H9 (cell line): Measurements from ENCODE around the gene GJA8. TPM values are rescaled to one million over a fixed set of nuclear protein-coding genes. Genes with fewer than 3 reads are reported as not detected.
"Not testable (repeated sequence)": the region's sequence is repeated elsewhere in the genome, so short reads cannot be mapped to it uniquely, and the experiment has no call there.

ENCODE experiments used
- DNase-seq: peaks from one replicate; pipeline ENCODE4 v3.0.0-alpha.2; 2017
- H2AFZ ChIP-seq: one replicate; pipeline ENCODE4 v1.6.1; 2013; ENCODE audit warnings: mild to moderate bottlenecking, low read length, control low read depth, moderate library complexity
- H2AK5ac ChIP-seq: 2 replicates; pipeline ENCODE4 v1.6.1; 2013; ENCODE audit warnings: low read length, control low read depth, mixed read lengths; ENCODE audit not compliant: insufficient read length
- H2BK120ac ChIP-seq: one replicate; pipeline ENCODE4 v1.6.1; 2013; ENCODE audit warnings: low read depth, mild to moderate bottlenecking, low read length, control low read depth, inconsistent platforms; ENCODE audit not compliant: poor library complexity, severe bottlenecking
- H2BK12ac ChIP-seq: 2 replicates; pipeline ENCODE4 v1.6.1; 2013; ENCODE audit warnings: low read length, control low read depth, mixed read lengths, low read depth; ENCODE audit not compliant: insufficient read length
- H2BK15ac ChIP-seq: 2 replicates; pipeline ENCODE4 v1.6.1; 2013; ENCODE audit warnings: low read depth, low read length, control low read depth
- H2BK20ac ChIP-seq: one replicate; pipeline ENCODE4 v1.6.1; 2013; ENCODE audit warnings: low read depth, mild to moderate bottlenecking, low read length, control low read depth, inconsistent platforms; ENCODE audit not compliant: poor library complexity, severe bottlenecking
- H2BK5ac ChIP-seq: 2 replicates; pipeline ENCODE4 v1.6.1; 2013; ENCODE audit warnings: low read length, control low read depth, mixed read lengths; ENCODE audit not compliant: insufficient read length
- H3K14ac ChIP-seq: 2 replicates; pipeline ENCODE4 v1.6.1; 2013; ENCODE audit warnings: low read length, control low read depth; ENCODE audit not compliant: insufficient read depth
- H3K18ac ChIP-seq: 2 replicates; pipeline ENCODE4 v1.6.1; 2013; ENCODE audit warnings: low read depth, mild to moderate bottlenecking, mixed read lengths, low read length, control low read depth; ENCODE audit not compliant: insufficient read length
- H3K23ac ChIP-seq: 2 replicates; pipeline ENCODE4 v1.6.1; 2013; ENCODE audit warnings: low read length, control low read depth, mixed read lengths, low read depth; ENCODE audit not compliant: insufficient read length
- H3K23me2 ChIP-seq: 2 replicates; pipeline ENCODE4 v1.6.1; 2013; ENCODE audit warnings: low read depth, mild to moderate bottlenecking, mixed read lengths, low read length, control low read depth; ENCODE audit not compliant: insufficient read length, poor library complexity, severe bottlenecking
- H3K27ac ChIP-seq: 2 replicates; pipeline ENCODE4 v1.5.1; 2013; ENCODE audit warnings: low read length, control low read depth, mixed read lengths, low read depth; ENCODE audit not compliant: insufficient read length
- H3K27me3 ChIP-seq: 2 replicates; pipeline ENCODE4 v1.6.1; 2013; ENCODE audit warnings: low read length, control low read depth, inconsistent platforms; ENCODE audit not compliant: insufficient read depth
- H3K4ac ChIP-seq: 2 replicates; pipeline ENCODE4 v1.6.1; 2013; ENCODE audit warnings: low read depth, mild to moderate bottlenecking, control low read depth, inconsistent platforms, low read length, moderate library complexity
- H3K4me1 ChIP-seq: 2 replicates; pipeline ENCODE4 v1.6.1; 2013; ENCODE audit warnings: low read length, control low read depth, inconsistent platforms; ENCODE audit not compliant: insufficient read depth
- H3K4me2 ChIP-seq: 2 replicates; pipeline ENCODE4 v1.6.1; 2013; ENCODE audit warnings: low read length, control low read depth, mixed read lengths; ENCODE audit not compliant: insufficient read length, insufficient read depth
- H3K56ac ChIP-seq: 2 replicates; pipeline ENCODE4 v1.6.1; 2013; ENCODE audit warnings: low read depth, mild to moderate bottlenecking, mixed read lengths, low read length, control low read depth; ENCODE audit not compliant: insufficient read length
- H3K79me1 ChIP-seq: 2 replicates; pipeline ENCODE4 v1.6.1; 2013; ENCODE audit warnings: low read depth, mild to moderate bottlenecking, moderate library complexity, low read length, control low read depth, inconsistent platforms; ENCODE audit not compliant: insufficient read depth, poor library complexity, severe bottlenecking
- H3K79me2 ChIP-seq: 2 replicates; pipeline ENCODE4 v1.6.1; 2013; ENCODE audit warnings: low read length, control low read depth, inconsistent platforms; ENCODE audit not compliant: insufficient read depth
- H3K9ac ChIP-seq: 2 replicates; pipeline ENCODE4 v1.6.1; 2013; ENCODE audit warnings: low read length, control low read depth, mixed read lengths; ENCODE audit not compliant: insufficient read length; ENCODE audit errors: extremely low read depth
- H3K9me3 ChIP-seq: one replicate; pipeline ENCODE4 v1.6.1; 2013; ENCODE audit warnings: low read depth, low read length, inconsistent platforms; ENCODE audit not compliant: control insufficient read depth
- H3T11ph ChIP-seq: one replicate; pipeline ENCODE4 v1.6.1; 2013; ENCODE audit warnings: mild to moderate bottlenecking, low read length, control low read depth, inconsistent platforms
- H4K20me1 ChIP-seq: one replicate; pipeline ENCODE4 v1.6.1; 2013; ENCODE audit not compliant: control insufficient read depth, insufficient read length, insufficient read depth
- H4K5ac ChIP-seq: 2 replicates; pipeline ENCODE4 v1.6.1; 2013; ENCODE audit warnings: low read depth, mild to moderate bottlenecking, mixed read lengths, low read length, control low read depth; ENCODE audit not compliant: insufficient read length
- H4K8ac ChIP-seq: replicated peaks from 2 replicates; pipeline ENCODE4 v1.6.1; 2013; ENCODE audit warnings: low read length, control low read depth, mixed read lengths, low read depth; ENCODE audit not compliant: insufficient read length
- H4K91ac ChIP-seq: 2 replicates; pipeline ENCODE4 v1.6.1; 2013; ENCODE audit warnings: low read depth, mild to moderate bottlenecking, moderate library complexity, mixed read lengths, low read length, control low read depth; ENCODE audit not compliant: insufficient read length
- H3K27ac Mint-ChIP-seq, 3 experiments: 2 replicates in 2 of 3; 3 replicates in 1 of 3; pipeline ENCODE4 v1.8.0; 2020 to 2021; ENCODE audit warnings: mixed read lengths in 3 of 3, mild to moderate bottlenecking in 1 of 3, moderate library complexity in 1 of 3
- H3K27me3 Mint-ChIP-seq: 2 replicates; pipeline ENCODE4 v1.8.0; 2021; ENCODE audit warnings: low read depth, mild to moderate bottlenecking, moderate library complexity, mixed read lengths
- H3K36me3 Mint-ChIP-seq, 3 experiments: 2 replicates in 2 of 3; 3 replicates in 1 of 3; pipeline ENCODE4 v1.8.0; 2020 to 2021; ENCODE audit warnings: low read depth in 3 of 3, mixed read lengths in 3 of 3; ENCODE audit not compliant: insufficient read depth in 1 of 3
- H3K4me1 Mint-ChIP-seq, 2 experiments: 2 replicates each; pipeline ENCODE4 v1.8.0; 2020; ENCODE audit warnings: mixed read lengths in 2 of 2
- H3K4me3 Mint-ChIP-seq, 2 experiments: 2 replicates in 1 of 2; 3 replicates in 1 of 2; pipeline ENCODE4 v1.8.0; 2020 to 2021; ENCODE audit warnings: mild to moderate bottlenecking in 2 of 2, mixed read lengths in 2 of 2, moderate library complexity in 1 of 2
- H3K9me3 Mint-ChIP-seq, 2 experiments: 2 replicates in 1 of 2; 3 replicates in 1 of 2; pipeline ENCODE4 v1.8.0; 2020; ENCODE audit warnings: mild to moderate bottlenecking in 2 of 2, mixed read lengths in 2 of 2, moderate library complexity in 1 of 2
- WGBS: extraction: QIAGEN DNeasy Blood & Tissue Kit; methylation state at CpG from one replicate; pipeline ENCODE4 v1.1.7; 2013; ENCODE audit warnings: missing lambda C conversion rate, low lambda C conversion rate, mixed read lengths; ENCODE audit not compliant: insufficient read length; ENCODE audit errors: extremely low coverage; 5-methylcytosine and 5-hydroxymethylcytosine counted together
- total RNA-seq: library from RNA; stranded (reverse); gene quantifications from 2 replicates; pipeline ENCODE4 v1.2.1, GENCODE V29; 2021
- TF ChIP-seq, protein P1 (sequence below): fragments of 200-600 bp; sonication (generic); conservative IDR thresholded peaks from 3 replicates; pipeline ENCODE4 v1.8.0; 2021; ENCODE audit warnings: antibody characterized with exemption, mild to moderate bottlenecking

The GJA8 gene
- total RNA-seq, 1 experiment from 2014 or later = not detected

DNA sequence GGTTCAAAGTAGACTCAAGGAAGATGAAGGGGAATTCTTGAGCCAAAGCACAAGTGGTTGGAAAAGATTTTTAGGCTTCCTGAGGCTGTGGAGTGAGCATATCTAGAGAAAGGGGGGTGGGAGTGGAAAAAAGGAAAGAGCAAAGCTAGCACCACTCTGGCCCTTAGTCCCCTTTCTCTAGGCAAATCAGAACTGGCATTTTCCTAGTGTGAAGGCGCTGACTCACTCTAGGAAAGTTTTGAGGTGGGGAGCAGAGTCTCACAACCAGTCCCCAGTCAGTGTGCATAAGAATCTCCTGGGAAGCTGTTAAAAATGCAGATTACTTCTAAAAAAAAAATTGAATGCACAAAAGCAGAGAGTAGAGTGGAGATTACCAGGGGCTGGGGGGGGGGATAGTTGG lies 22.2 kb downstream of the GJA8 start:
- TF ChIP-seq, protein P1, sequence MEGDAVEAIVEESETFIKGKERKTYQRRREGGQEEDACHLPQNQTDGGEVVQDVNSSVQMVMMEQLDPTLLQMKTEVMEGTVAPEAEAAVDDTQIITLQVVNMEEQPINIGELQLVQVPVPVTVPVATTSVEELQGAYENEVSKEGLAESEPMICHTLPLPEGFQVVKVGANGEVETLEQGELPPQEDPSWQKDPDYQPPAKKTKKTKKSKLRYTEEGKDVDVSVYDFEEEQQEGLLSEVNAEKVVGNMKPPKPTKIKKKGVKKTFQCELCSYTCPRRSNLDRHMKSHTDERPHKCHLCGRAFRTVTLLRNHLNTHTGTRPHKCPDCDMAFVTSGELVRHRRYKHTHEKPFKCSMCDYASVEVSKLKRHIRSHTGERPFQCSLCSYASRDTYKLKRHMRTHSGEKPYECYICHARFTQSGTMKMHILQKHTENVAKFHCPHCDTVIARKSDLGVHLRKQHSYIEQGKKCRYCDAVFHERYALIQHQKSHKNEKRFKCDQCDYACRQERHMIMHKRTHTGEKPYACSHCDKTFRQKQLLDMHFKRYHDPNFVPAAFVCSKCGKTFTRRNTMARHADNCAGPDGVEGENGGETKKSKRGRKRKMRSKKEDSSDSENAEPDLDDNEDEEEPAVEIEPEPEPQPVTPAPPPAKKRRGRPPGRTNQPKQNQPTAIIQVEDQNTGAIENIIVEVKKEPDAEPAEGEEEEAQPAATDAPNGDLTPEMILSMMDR = no peak
- Histone ChIP-seq H4K91ac (no peak overlapping the region), H2AK5ac (no peak overlapping the region), H3K23me2 (no peaks in the 10 kb centered on the region), H2BK120ac (no peak overlapping the region), H3K9ac (no peak overlapping the region), H3K27ac (no peak overlapping the region), H2BK12ac (no peak overlapping the region), H2BK20ac (no peak overlapping the region), H3K27me3 (no peaks in the 10 kb centered on the region), H3K79me2 (no peaks in the 10 kb centered on the region; the same call in 1 of the 2 replicates), H2BK15ac (no peak overlapping the region), H3K23ac (no peak overlapping the region), H2BK5ac (no peak overlapping the region), H3T11ph (no peak overlapping the region), H3K4ac (no peak overlapping the region), H3K14ac (no peak overlapping the region), H3K18ac (no peak overlapping the region), H3K56ac (no peak overlapping the region), H2AFZ (peak overlapping the region; percentile 88), H3K9me3 (no peaks in the 10 kb centered on the region), H3K4me2 (no peak overlapping the region), H4K8ac (no peak overlapping the region), H4K5ac (no peak overlapping the region), H4K20me1 (no peaks in the 10 kb centered on the region), H3K79me1 (no peaks in the 10 kb centered on the region), H3K4me1 (no peaks in the 10 kb centered on the region)
- H3K27me3 Mint-ChIP-seq = no peaks in the 10 kb centered on the region
- no peak overlapping the region for H3K4me3 Mint-ChIP-seq
- no peak for DNase-seq
- WGBS = no CpG with 5 or more reads among the region's 1 CpG
- H3K27ac Mint-ChIP-seq = peak overlapping the region in 2 of 3 experiments; percentile 13 to 17; a peak in 1 of 7 replicates
- H3K9me3 Mint-ChIP-seq = no peaks in the 10 kb centered on the region
- no peaks in the 10 kb centered on the region for H3K36me3 Mint-ChIP-seq
- H3K4me1 Mint-ChIP-seq = peaks cover 9 to 10% of the 10 kb centered on the region in 2 experiments

DNA sequence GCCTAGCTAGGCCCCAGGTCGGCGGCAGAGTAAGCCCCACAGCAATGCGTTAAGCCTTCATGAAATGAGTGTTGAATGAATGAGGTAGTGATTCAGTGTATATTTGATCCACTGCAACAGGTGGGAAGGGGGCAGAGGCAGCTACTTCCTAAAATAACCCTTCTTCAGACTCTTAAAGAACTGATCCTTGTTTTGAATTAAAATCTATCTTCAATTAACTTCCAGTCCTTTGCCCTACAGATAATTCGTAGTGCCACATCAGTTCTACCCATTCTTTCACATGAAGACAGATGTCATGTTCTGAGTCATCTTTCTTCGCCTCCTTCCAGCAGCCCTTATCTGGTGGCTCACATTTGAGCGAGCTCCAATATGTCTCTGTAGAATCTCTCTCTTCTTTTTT lies 24.6 kb downstream of the GJA8 start:
- H4K20me1 ChIP-seq, H2BK20ac ChIP-seq, H3K23ac ChIP-seq, H2AK5ac ChIP-seq, H3K23me2 ChIP-seq, H3K14ac ChIP-seq, H2BK5ac ChIP-seq, H3K18ac ChIP-seq, H3K27me3 ChIP-seq, H2BK12ac ChIP-seq, H2BK120ac ChIP-seq, H2AFZ ChIP-seq, H3K9ac ChIP-seq, H4K8ac ChIP-seq, H3K56ac ChIP-seq, H3K79me1 ChIP-seq, H3K9me3 Mint-ChIP-seq, H4K5ac ChIP-seq, H3K4me3 Mint-ChIP-seq, H3K4me1 ChIP-seq, H4K91ac ChIP-seq, H3K27ac Mint-ChIP-seq, DNase-seq, H3K9me3 ChIP-seq, H3K4ac ChIP-seq, H3K4me2 ChIP-seq, H3K27ac ChIP-seq, H3K36me3 Mint-ChIP-seq, H2BK15ac ChIP-seq, H3T11ph ChIP-seq, H3K79me2 ChIP-seq, H3K27me3 Mint-ChIP-seq: not testable (repeated sequence)
- H3K4me1 Mint-ChIP-seq = peaks cover 14 to 15% of the 10 kb centered on the region in 2 experiments
- WGBS = no CpG with 5 or more reads among the region's 6 CpGs
